HG03342 (cell line): Measurements from ENCODE around the gene MVB12B.
A peak's percentile ranks its signal among the peaks of the same experiment; 100 is the strongest.

Source experiments
- ATAC-seq: cut with Tn5 transposase; IDR thresholded peaks from one replicate; pipeline ENCODE4 v1.9.1; 2021; ENCODE audit warnings: mild to moderate bottlenecking, moderate library complexity; ENCODE audit not compliant: unreplicated experiment

The MVB12B gene

GRCh38 chr9:126380447-126380846, 53.8 kb downstream of the MVB12B start:
- no peak for ATAC-seq

GRCh38 chr9:126381195-126381594, 54.6 kb downstream of the MVB12B start:
- no peak for ATAC-seq

- no peak for ATAC-seq
Measured at GRCh38 chr9:126383406-126384046, 56.9 kb downstream of the MVB12B start.

GRCh38 chr9:126384926-126385325, 58.3 kb downstream of the MVB12B start:
- no peak for ATAC-seq

- ATAC-seq = no peak
Measured at GRCh38 chr9:126386088-126386487, 59.5 kb downstream of the MVB12B start.

GRCh38 chr9:126386776-126387175, 60.1 kb downstream of the MVB12B start:
- ATAC-seq = no peak

- ATAC-seq = no peak
Measured at GRCh38 chr9:126388964-126389708, 62.5 kb downstream of the MVB12B start.

- no peak for ATAC-seq
Measured at GRCh38 chr9:126389992-126390391, 63.4 kb downstream of the MVB12B start.

- ATAC-seq = no peak
Measured at GRCh38 chr9:126390923-126391322, 64.3 kb downstream of the MVB12B start.

- ATAC-seq = no peak
Measured at GRCh38 chr9:126391713-126392661, 65.4 kb downstream of the MVB12B start.

GRCh38 chr9:126392662-126393371, 66.2 kb downstream of the MVB12B start:
- ATAC-seq = no peak

GRCh38 chr9:126393876-126394275, 67.2 kb downstream of the MVB12B start:
- ATAC-seq = no peak

GRCh38 chr9:126394802-126395201, 68.2 kb downstream of the MVB12B start:
- ATAC-seq = no peak

- no peak for ATAC-seq
Measured at GRCh38 chr9:126395439-126396212, 69.0 kb downstream of the MVB12B start.

- peak; percentile 69 for ATAC-seq
Measured at GRCh38 chr9:126397056-126397455, 70.4 kb downstream of the MVB12B start.

GRCh38 chr9:126398403-126399058, 71.9 kb downstream of the MVB12B start:
- no peak for ATAC-seq

- no peak for ATAC-seq
Measured at GRCh38 chr9:126399251-126399650, 72.6 kb downstream of the MVB12B start.

GRCh38 chr9:126399789-126400188, 73.2 kb downstream of the MVB12B start:
- ATAC-seq = no peak

- ATAC-seq = no peak
Measured at GRCh38 chr9:126400571-126400970, 73.9 kb downstream of the MVB12B start.

- no peak for ATAC-seq
Measured at GRCh38 chr9:126401107-126401506, 74.5 kb downstream of the MVB12B start.
